Bronchial epithelial cell (primary cell): ENCODE results near the gene CACNA1C. TPM values are rescaled to one million over a fixed set of nuclear protein-coding genes. Genes with fewer than 3 reads are reported as not detected.

Experiments used
- DNase-seq: peaks from one replicate; pipeline ENCODE4 v3.0.0-alpha.2; 2010; ENCODE audit warnings: low read depth
- FAIRE-seq: peaks from 2 replicates; lab custom pipeline; 2011; peaks lifted over from hg19 to GRCh38; lab: Jason Lieb, UNC
- H3K27me3 ChIP-seq: 2 replicates; pipeline ENCODE4 v1.5.1; 2011; ENCODE audit warnings: low read length; ENCODE audit not compliant: control insufficient read depth, insufficient read depth
- H3K36me3 ChIP-seq: 2 replicates; pipeline ENCODE4 v1.5.1; 2011; ENCODE audit warnings: low read length; ENCODE audit not compliant: control insufficient read depth, insufficient read depth
- H3K4me3 ChIP-seq: 2 replicates; pipeline ENCODE4 v1.5.1; 2011; ENCODE audit warnings: mild to moderate bottlenecking, low read depth, low read length, control low read depth
- total RNA-seq: library from RNA; depleted of rRNA; stranded (reverse); fragments of >200 nt; gene quantifications from 2 replicates; pipeline ENCODE4 v1.2.1, GENCODE V29; 2014
- TF ChIP-seq, protein P1 (sequence below): IDR thresholded peaks from 2 replicates; pipeline ENCODE4 v1.5.1; 2011; ENCODE audit warnings: mild to moderate bottlenecking, moderate library complexity, low read length, control low read depth, inconsistent platforms; ENCODE audit not compliant: insufficient read depth, severe bottlenecking

Gene CACNA1C
- total RNA-seq, 1 donor from 2014 or later: not detected

DNA sequence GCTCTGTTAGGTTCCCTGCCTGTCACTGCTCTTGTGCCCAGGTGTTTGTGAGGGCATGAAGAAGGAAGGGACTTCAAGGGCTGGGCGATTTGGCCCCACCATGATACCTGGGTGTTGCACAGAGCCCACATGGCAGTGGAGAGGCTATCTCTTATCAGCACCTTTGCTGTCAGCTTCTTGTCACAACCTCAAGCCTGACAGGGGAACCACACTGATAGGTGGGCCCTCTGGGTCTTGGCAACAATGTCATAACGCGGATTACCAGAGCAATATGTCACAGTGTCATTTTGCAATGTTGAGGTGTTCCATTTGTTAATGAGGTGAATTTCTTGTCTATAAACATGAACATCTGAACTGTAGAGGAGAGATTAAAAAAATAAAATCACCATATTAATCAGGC, 22.9 kb upstream of the CACNA1C start:
- H3K4me3 ChIP-seq: no peak overlapping the region
- FAIRE-seq (no peak), DNase-seq (no peak)
- TF ChIP-seq, protein P1, sequence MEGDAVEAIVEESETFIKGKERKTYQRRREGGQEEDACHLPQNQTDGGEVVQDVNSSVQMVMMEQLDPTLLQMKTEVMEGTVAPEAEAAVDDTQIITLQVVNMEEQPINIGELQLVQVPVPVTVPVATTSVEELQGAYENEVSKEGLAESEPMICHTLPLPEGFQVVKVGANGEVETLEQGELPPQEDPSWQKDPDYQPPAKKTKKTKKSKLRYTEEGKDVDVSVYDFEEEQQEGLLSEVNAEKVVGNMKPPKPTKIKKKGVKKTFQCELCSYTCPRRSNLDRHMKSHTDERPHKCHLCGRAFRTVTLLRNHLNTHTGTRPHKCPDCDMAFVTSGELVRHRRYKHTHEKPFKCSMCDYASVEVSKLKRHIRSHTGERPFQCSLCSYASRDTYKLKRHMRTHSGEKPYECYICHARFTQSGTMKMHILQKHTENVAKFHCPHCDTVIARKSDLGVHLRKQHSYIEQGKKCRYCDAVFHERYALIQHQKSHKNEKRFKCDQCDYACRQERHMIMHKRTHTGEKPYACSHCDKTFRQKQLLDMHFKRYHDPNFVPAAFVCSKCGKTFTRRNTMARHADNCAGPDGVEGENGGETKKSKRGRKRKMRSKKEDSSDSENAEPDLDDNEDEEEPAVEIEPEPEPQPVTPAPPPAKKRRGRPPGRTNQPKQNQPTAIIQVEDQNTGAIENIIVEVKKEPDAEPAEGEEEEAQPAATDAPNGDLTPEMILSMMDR: no peak
- H3K27me3 ChIP-seq: no peaks in the 10 kb centered on the region
- no peaks in the 10 kb centered on the region for H3K36me3 ChIP-seq

DNA sequence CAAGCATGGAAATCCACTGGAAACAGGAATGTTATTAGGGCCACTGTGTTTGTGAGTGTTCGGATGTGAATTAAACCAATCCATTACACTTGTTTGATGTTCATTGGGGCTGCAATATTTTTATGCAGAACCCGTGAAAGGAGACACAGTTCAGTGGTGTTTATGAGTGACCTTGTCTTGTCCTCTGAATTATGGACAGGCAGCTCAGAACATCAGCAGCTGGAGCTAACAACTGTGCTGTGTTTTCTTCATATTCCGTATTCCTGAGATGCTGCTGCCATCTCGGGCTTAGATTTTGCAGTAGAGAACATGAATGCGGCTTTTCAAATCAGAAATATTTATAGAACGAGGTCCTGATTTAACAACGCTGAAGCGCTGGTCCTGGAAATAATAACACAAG, 20.3 kb upstream of the CACNA1C start:
- FAIRE-seq: no peak
- DNase-seq: no peak
- peaks cover 6% of the 10 kb centered on the region for H3K27me3 ChIP-seq
- no peaks in the 10 kb centered on the region for H3K36me3 ChIP-seq
- H3K4me3 ChIP-seq: no peak overlapping the region
- TF ChIP-seq, protein P1: no peak

DNA sequence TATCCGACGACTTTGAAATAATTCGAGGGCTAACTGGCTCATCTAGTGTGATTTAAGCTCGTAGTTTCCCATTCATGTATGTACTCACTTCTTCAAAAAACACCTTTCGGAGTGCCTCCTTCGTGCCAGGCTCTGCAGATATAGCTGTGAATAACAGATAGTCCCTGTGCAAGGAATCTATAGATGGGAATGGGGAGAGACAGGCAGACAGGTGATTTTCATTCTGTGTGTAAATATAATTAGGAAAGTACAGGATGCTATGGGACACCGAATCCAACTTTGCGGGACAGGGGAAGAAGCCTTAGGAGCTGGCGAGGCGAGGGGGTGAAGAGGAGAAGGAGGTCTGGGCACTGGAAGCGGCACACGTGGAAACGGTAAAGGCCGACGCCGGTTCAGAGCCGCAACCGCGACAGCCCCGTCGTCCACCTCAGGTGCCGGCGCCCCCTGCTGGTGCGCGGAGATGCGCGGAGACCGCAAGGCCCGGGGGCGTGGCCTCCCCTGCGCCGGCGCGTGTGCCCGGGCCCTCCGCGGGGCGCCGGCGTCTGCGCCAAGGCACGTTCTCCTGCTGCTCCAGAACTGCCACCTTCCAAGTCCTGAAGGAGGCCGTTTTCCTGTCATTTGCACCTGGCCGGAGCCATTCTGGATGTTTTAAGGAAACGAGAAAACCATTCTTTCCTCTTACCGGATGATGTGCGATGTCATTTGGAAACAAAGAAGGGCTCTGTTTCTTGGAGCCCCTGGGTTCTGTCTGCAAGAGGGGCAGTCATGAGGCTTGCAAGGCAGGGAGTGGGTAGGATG, 18.0 kb upstream of the CACNA1C start:
- TF ChIP-seq, protein P1: peak; percentile 93
- Histone ChIP-seq H3K4me3 (no peak overlapping the region), H3K27me3 (peaks cover 6% of the 10 kb centered on the region), H3K36me3 (no peaks in the 10 kb centered on the region)
- FAIRE-seq (no peak), DNase-seq (peak; percentile 48)

DNA sequence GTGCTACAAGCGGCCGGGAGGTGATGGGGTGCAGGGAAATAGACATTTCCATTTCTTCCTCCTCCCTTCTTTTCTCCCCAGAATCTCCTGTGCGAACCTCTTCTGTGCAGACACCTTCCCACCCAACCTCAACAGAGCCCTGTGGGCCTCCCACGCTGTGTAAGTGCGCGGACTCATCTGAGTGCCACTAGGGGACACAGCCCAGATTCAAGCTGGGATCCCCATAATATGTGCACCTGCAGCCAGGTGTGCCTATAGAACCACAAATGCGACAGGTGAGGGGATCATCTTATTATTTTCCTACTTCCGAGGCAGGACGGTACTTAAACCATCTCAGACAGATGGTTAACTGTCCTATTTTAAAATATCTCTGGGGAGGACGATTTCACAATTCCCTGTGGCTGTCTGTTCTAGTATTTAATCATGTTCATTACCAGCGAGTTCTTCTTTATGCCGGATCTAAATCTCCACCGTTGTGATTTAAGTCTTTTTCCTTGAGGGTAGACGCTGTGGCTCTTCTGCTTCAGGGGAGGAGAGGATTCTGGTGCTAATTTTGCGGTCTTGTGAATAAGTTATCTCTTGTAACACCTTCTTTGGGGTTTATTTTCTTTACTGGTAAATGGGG, 17.2 kb upstream of the CACNA1C start:
- no peak for DNase-seq
- Histone ChIP-seq H3K27me3 (peaks cover 6% of the 10 kb centered on the region), H3K4me3 (no peak overlapping the region)

DNA sequence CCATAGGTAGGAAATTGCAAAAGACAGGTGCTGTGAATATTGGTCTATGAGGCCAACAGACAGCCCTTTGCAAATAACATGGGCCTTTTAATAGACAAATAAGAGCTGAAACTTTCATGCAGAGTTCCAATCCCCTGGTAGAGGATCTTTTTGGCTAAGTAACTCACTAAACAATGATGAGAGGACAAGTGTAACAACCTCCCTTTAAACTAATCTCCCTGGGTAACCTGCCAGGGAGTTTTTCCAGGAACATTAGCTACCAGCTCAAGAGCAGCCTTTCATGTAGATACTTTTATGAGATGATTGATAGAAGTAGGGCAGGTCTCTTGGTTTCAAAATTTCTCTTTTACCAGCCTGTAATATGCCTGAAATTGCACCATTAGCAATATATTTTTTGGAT, 13.8 kb upstream of the CACNA1C start:
- DNase-seq (no peak), FAIRE-seq (no peak)
- Histone ChIP-seq H3K4me3 (no peak overlapping the region), H3K27me3 (peaks cover 6% of the 10 kb centered on the region), H3K36me3 (no peaks in the 10 kb centered on the region)
- TF ChIP-seq, protein P1: no peak

More for the DNA sequence above, 17.2 kb upstream of the CACNA1C start:
- TF ChIP-seq, protein P1: no peak
- no peak for FAIRE-seq
- H3K36me3 ChIP-seq: no peaks in the 10 kb centered on the region
